Smooth muscle cell (in vitro differentiated cells): Measurements from ENCODE around the gene SERPINB12. TPM values are rescaled to one million over a fixed set of nuclear protein-coding genes. Genes with fewer than 3 reads are reported as not detected.
A peak's percentile ranks its signal among the peaks of the same experiment; 100 is the strongest.

ENCODE experiments used
- DNase-seq: peaks from one replicate; lab custom pipeline; 2025; ENCODE audit not compliant: unreplicated experiment; lab: John Stamatoyannopoulos, UW
- H2AFZ ChIP-seq: fragments of 200-600 bp; sonication (generic); 2 replicates; pipeline ENCODE4 v1.6.0; 2016; ENCODE audit warnings: antibody characterized with exemption, low read depth, mild to moderate bottlenecking
- H3F3A ChIP-seq: fragments of 200-600 bp; sonication (generic); 2 replicates; pipeline ENCODE4 v1.6.0; 2017; ENCODE audit warnings: antibody characterized with exemption, low read depth
- H3K27ac ChIP-seq: fragments of 200-600 bp; sonication (generic); 2 replicates; pipeline ENCODE4 v1.5.1; 2016; ENCODE audit warnings: low read depth, mild to moderate bottlenecking
- H3K27me3 ChIP-seq: fragments of 200-600 bp; sonication (generic); 2 replicates; pipeline ENCODE4 v1.6.1; 2016; ENCODE audit warnings: low read depth, mild to moderate bottlenecking
- H3K36me3 ChIP-seq: fragments of 200-600 bp; sonication (generic); 2 replicates; pipeline ENCODE4 v1.5.1; 2016; ENCODE audit warnings: low read depth
- H3K4me1 ChIP-seq: fragments of 200-600 bp; sonication (generic); 2 replicates; pipeline ENCODE4 v1.5.1; 2016; ENCODE audit warnings: low read depth
- H3K4me2 ChIP-seq: fragments of 200-600 bp; sonication (generic); 2 replicates; pipeline ENCODE4 v1.6.0; 2016; ENCODE audit warnings: mild to moderate bottlenecking
- H3K4me3 ChIP-seq: fragments of 200-600 bp; sonication (generic); 2 replicates; pipeline ENCODE4 v1.5.1; 2016; ENCODE audit warnings: mild to moderate bottlenecking
- H3K79me2 ChIP-seq: fragments of 200-600 bp; sonication (generic); 2 replicates; pipeline ENCODE4 v1.6.0; 2016; ENCODE audit warnings: low read depth, mild to moderate bottlenecking
- H3K9ac ChIP-seq: fragments of 200-600 bp; sonication (generic); 2 replicates; pipeline ENCODE4 v1.6.0; 2016; ENCODE audit warnings: low read depth
- H3K9me3 ChIP-seq: fragments of 200-600 bp; sonication (generic); replicated peaks from 2 replicates; pipeline ENCODE4 v1.5.1; 2016; ENCODE audit warnings: low read depth
- H4K20me1 ChIP-seq: fragments of 200-600 bp; sonication (generic); 2 replicates; pipeline ENCODE4 v1.6.0; 2016; ENCODE audit warnings: low read depth
- WGBS: methylation state at CpG from one replicate; pipeline ENCODE4 v1.1.7; 2016; ENCODE audit warnings: low lambda C conversion rate; 5-methylcytosine and 5-hydroxymethylcytosine counted together
- polyA plus RNA-seq: library from polyadenylated mRNA; unstranded; fragments of >200 nt; fragmentation: Nextera tagmentation; extraction: Ambion mirVana; gene quantifications from 2 replicates; pipeline ENCODE4 v1.2.1, GENCODE V29; 2016
- total RNA-seq: library from RNA; depleted of rRNA; stranded (reverse); fragments of >200 nt; gene quantifications from 2 replicates; pipeline ENCODE4 v1.2.3, GENCODE V29; 2014
- TF ChIP-seq, protein P1 (sequence below): fragments of 200-600 bp; sonication (generic); IDR thresholded peaks from 2 replicates; pipeline ENCODE4 v1.5.1; 2017; ENCODE audit warnings: borderline replicate concordance, mild to moderate bottlenecking, antibody characterized with exemption; ENCODE audit not compliant: insufficient read depth, poor library complexity, severe bottlenecking

The SERPINB12 gene
- total and polyA plus RNA-seq, 2 experiments from 2014 or later = 1.3 to 16.4 TPM

DNA sequence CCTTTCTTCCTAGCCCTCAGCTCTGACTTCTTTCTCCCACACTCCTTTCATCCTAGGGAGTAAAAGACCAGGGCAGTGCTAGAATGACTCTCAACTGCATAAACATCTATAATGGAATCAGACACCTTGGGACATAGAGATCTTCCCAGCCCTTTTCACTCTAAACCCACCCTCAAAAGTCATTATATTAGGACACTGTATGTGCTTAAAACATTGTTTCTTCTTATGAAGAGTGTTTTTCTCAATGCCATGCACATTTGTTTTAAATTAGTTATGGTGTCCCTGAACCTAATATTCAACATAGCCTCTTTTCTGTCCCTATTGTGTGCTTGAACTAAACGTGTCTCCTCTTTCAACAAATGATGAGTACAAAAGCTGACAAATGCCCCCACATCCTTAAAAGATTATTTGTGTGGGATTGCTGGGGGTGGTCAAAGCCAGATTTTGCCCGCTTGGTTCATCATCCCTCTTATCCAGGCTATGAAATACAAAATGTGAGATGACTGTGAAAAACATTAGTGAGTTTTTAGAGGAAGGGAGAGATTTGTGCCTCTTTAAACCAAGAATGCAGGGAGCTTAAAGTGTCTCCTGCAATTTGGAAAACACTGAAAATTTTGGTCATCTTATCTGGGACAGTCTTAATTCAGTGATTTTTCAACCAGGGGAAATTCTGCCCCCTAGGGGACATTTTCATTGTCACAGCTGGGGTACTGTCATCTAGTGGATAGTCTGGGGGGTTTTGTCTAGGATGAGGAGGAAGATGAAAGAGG lies 36.4 kb upstream of the SERPINB12 start:
- WGBS = 33% methylated on average over 2 of the region's 2 CpGs
- DNase-seq = no peak

DNA sequence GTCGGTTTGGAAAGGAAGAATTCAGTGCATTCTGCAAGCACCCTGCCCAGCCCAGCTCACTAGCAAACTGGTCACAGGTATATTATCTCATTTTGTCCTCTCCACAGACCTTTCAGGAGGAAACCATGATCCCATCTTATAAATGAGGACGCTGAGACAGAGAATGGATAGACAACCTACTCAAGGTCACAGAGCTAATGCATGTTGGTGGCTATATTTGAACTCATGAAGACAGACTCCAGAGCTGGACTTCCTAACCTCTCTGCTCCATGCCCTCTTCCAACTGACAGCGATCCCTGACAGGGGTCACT lies 35.9 kb upstream of the SERPINB12 start:
- no peak overlapping the region for H3K9ac ChIP-seq
- no peak overlapping the region for H3K4me3 ChIP-seq
- H3K27me3 ChIP-seq = no peaks in the 10 kb centered on the region
- H3K9me3 ChIP-seq = no peaks in the 10 kb centered on the region
- no peak overlapping the region for H3K4me2 ChIP-seq
- H3K36me3 ChIP-seq = no peaks in the 10 kb centered on the region
- no peak overlapping the region for H2AFZ ChIP-seq
- H3F3A ChIP-seq = no peaks in the 10 kb centered on the region
- TF ChIP-seq, protein P1, sequence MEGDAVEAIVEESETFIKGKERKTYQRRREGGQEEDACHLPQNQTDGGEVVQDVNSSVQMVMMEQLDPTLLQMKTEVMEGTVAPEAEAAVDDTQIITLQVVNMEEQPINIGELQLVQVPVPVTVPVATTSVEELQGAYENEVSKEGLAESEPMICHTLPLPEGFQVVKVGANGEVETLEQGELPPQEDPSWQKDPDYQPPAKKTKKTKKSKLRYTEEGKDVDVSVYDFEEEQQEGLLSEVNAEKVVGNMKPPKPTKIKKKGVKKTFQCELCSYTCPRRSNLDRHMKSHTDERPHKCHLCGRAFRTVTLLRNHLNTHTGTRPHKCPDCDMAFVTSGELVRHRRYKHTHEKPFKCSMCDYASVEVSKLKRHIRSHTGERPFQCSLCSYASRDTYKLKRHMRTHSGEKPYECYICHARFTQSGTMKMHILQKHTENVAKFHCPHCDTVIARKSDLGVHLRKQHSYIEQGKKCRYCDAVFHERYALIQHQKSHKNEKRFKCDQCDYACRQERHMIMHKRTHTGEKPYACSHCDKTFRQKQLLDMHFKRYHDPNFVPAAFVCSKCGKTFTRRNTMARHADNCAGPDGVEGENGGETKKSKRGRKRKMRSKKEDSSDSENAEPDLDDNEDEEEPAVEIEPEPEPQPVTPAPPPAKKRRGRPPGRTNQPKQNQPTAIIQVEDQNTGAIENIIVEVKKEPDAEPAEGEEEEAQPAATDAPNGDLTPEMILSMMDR = no peak
- no peaks in the 10 kb centered on the region for H3K79me2 ChIP-seq
- WGBS = 62% methylated on average over 3 of the region's 3 CpGs
- H3K27ac ChIP-seq = no peak overlapping the region
- DNase-seq = no peak
- H4K20me1 ChIP-seq = no peaks in the 10 kb centered on the region
- H3K4me1 ChIP-seq = no peaks in the 10 kb centered on the region

More for the DNA sequence above, 36.4 kb upstream of the SERPINB12 start:
- Histone ChIP-seq H3K9ac (no peak overlapping the region), H3K27me3 (no peaks in the 10 kb centered on the region), H3K27ac (no peak overlapping the region), H3K36me3 (no peaks in the 10 kb centered on the region), H3K4me3 (no peak overlapping the region), H4K20me1 (no peaks in the 10 kb centered on the region), H3F3A (no peaks in the 10 kb centered on the region), H3K9me3 (no peaks in the 10 kb centered on the region), H2AFZ (no peak overlapping the region), H3K4me1 (no peaks in the 10 kb centered on the region), H3K4me2 (no peak overlapping the region), H3K79me2 (no peaks in the 10 kb centered on the region)
- TF ChIP-seq, protein P1 = peak; percentile 58

DNA sequence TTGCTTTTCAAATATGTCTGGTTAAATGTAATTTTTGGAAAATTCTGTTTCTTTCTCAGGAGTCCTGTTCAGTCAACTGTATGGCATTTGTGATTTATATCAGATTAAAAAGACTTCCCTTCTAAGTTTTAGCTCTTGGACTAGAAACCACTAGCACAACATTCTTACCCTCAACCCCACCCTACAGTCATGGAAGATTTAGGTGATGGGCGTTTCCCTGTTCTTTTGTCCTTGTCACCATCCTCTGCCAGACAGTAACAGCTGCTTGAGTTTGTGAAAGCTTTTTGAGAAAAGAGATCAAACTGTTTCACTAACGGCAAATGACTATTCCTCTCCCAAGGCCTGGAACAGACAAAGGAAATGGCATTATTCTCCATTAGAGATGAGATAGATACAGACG lies 33.6 kb upstream of the SERPINB12 start:
- H2AFZ ChIP-seq = no peak overlapping the region
- no peaks in the 10 kb centered on the region for H3K27me3 ChIP-seq
- H3K36me3 ChIP-seq = no peaks in the 10 kb centered on the region
- 71% methylated on average over 3 of the region's 3 CpGs for WGBS
- no peaks in the 10 kb centered on the region for H4K20me1 ChIP-seq
- no peak overlapping the region for H3K27ac ChIP-seq
- no peak overlapping the region for H3K9ac ChIP-seq
- no peaks in the 10 kb centered on the region for H3F3A ChIP-seq
- H3K4me1 ChIP-seq = no peaks in the 10 kb centered on the region
- no peak overlapping the region for H3K4me2 ChIP-seq
- H3K79me2 ChIP-seq = no peaks in the 10 kb centered on the region
- DNase-seq = no peak
- no peak overlapping the region for H3K4me3 ChIP-seq
- H3K9me3 ChIP-seq = no peaks in the 10 kb centered on the region
- TF ChIP-seq, protein P1 = no peak

DNA sequence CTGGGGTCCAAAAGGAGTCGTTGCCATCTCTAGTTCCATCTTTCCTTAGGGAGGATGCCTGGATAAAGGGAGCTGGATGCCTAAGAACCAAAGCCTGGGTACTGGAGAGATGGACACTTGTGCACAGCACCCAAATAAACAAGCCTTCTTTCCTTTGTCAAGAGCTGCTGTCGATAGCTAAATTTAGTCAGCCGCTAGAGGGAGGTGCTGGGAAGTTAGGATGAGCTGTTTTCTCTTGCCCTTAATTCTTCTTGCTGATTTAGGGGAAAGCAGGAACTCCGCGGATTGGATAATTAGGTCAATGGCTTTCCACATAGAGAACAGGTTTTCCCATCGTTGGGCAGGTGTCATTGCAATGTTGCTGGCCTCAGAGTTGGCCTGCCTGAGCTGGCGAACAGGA lies 30.9 kb upstream of the SERPINB12 start:
- 18% methylated on average over 7 of the region's 7 CpGs for WGBS
- H3K36me3 ChIP-seq = no peaks in the 10 kb centered on the region
- no peak for DNase-seq

More for the DNA sequence above, 30.9 kb upstream of the SERPINB12 start:
- H3F3A ChIP-seq = no peaks in the 10 kb centered on the region
- H3K4me2 ChIP-seq = no peak overlapping the region
- H3K9me3 ChIP-seq = no peaks in the 10 kb centered on the region
- TF ChIP-seq, protein P1 = peak; percentile 61
- H3K4me3 ChIP-seq = no peak overlapping the region
- no peak overlapping the region for H3K9ac ChIP-seq
- no peaks in the 10 kb centered on the region for H3K79me2 ChIP-seq
- no peak overlapping the region for H3K27ac ChIP-seq
- no peaks in the 10 kb centered on the region for H3K4me1 ChIP-seq
- H4K20me1 ChIP-seq = no peaks in the 10 kb centered on the region
- no peak overlapping the region for H2AFZ ChIP-seq
- H3K27me3 ChIP-seq = no peaks in the 10 kb centered on the region
